SH-SY5Y (cell line): ENCODE results near the gene CYP1A2.

Experiments used
- GATA2 ChIP-seq: IDR thresholded peaks from 2 replicates; pipeline ENCODE4 v1.6.1; 2011; ENCODE audit warnings: mild to moderate bottlenecking, low read depth, low read length
- GATA3 ChIP-seq: IDR thresholded peaks from 2 replicates; pipeline ENCODE4 v1.6.1; 2011; ENCODE audit warnings: low read depth, mild to moderate bottlenecking, low read length, moderate library complexity

CYP1A2 gene

GRCh38 chr15:74798388-74799254 is 50.0 kb downstream of the CYP1A2 start:
- TF ChIP-seq GATA2 = no peak
- TF ChIP-seq GATA3 = no peak

- TF ChIP-seq GATA3 = no peak
- TF ChIP-seq GATA2 = no peak
These were observed 50.7 kb downstream of the CYP1A2 start for GRCh38 chr15:74799255-74799855.

GRCh38 chr15:74799856-74800558 is 51.4 kb downstream of the CYP1A2 start:
- no peak for TF ChIP-seq GATA3
- TF ChIP-seq GATA2 = no peak

- TF ChIP-seq GATA3 (no peak), GATA2 (no peak)
These were observed 52.0 kb downstream of the CYP1A2 start for GRCh38 chr15:74800559-74801094.

- TF ChIP-seq GATA3 (no peak), GATA2 (no peak)
These were observed 52.8 kb downstream of the CYP1A2 start for GRCh38 chr15:74801311-74801997.

GRCh38 chr15:74802290-74802689 is 53.6 kb downstream of the CYP1A2 start:
- TF ChIP-seq GATA2 (no peak), GATA3 (no peak)

- TF ChIP-seq GATA3 (no peak), GATA2 (no peak)
These were observed 54.3 kb downstream of the CYP1A2 start for GRCh38 chr15:74802862-74803447.

GRCh38 chr15:74804935-74805334 is 56.3 kb downstream of the CYP1A2 start:
- no peak for TF ChIP-seq GATA3
- no peak for TF ChIP-seq GATA2
